ENCODE results near the gene KIAA0232.
A peak's percentile ranks its signal among the peaks of the same experiment; 100 is the strongest.

The KIAA0232 gene

DNA sequence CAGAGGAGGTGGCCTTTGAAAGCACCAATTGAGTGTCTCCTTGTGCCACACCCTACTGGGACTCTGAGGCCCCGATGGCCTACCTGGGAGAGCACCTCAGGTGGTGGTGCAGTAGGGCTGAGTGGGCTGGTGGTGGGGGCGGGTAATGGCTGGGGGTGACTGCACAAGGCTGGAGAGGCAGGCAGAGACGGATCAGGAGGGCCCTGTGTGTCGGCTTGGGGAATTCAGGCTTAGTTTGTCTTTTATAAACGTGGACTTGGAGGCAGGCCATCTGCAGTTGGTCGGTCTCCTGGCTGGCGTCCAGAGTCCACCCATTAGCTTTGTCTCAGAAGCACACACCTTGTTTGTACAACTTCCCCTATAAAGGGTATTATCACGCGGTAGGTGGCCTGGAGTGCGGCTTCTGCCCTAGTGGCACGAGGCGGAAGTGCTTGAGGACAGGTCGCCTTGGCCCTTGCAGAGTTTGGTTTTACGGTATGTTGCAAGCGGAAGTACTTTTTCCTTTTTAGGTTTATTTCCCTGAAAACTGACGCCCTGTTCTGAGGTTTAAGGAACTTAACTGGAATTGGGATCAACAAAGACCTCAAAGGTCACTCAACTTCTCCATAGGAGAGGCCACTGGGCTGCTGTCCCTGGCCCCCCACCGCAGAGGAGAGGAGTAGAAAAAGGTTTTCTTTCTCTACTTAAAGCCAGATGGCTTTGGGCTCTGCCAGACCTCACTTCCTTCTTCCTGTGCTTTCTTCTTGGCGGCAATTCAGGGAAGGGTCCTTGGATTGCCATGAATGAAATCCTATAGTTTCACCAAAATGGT is 135.1 kb downstream of the KIAA0232 start:
- DNase-seq (ENCODE audit: low read depth) = peak; percentile 82
- TF ChIP-seq, protein P1, sequence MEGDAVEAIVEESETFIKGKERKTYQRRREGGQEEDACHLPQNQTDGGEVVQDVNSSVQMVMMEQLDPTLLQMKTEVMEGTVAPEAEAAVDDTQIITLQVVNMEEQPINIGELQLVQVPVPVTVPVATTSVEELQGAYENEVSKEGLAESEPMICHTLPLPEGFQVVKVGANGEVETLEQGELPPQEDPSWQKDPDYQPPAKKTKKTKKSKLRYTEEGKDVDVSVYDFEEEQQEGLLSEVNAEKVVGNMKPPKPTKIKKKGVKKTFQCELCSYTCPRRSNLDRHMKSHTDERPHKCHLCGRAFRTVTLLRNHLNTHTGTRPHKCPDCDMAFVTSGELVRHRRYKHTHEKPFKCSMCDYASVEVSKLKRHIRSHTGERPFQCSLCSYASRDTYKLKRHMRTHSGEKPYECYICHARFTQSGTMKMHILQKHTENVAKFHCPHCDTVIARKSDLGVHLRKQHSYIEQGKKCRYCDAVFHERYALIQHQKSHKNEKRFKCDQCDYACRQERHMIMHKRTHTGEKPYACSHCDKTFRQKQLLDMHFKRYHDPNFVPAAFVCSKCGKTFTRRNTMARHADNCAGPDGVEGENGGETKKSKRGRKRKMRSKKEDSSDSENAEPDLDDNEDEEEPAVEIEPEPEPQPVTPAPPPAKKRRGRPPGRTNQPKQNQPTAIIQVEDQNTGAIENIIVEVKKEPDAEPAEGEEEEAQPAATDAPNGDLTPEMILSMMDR (IDR thresholded peaks at IDR 0.05; ENCODE audit: insufficient read depth, low read depth, low read length, missing control alignments) = peak; percentile 60
- no peak overlapping the region for H3K4me3 ChIP-seq (ENCODE audit: low read depth, low read length)

DNA sequence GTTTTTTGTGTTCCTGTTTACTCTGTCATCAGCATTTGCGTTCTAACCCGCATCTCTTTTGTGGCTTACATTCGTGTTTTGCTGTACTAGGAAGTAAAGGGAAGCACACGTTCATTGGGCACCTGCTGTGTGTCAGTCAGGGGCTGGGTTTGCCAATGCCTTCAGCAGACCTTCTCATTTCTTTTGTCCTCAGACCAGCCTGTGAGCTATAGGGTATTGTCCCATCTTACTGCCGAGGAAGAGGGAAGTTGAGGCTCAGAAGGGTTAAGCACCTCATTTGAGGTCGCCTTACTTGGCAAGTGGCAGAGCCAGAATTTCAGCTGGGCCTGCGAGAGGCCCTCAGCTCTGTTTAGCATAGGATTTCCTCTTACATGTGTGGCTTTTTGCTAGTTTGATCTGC is 135.8 kb downstream of the KIAA0232 start:
- TF ChIP-seq, protein P1 (IDR thresholded peaks at IDR 0.05; ENCODE audit: insufficient read depth, low read depth, low read length, missing control alignments) = no peak
- no peak for DNase-seq (ENCODE audit: low read depth)
- no peak overlapping the region for H3K4me3 ChIP-seq (ENCODE audit: low read depth, low read length)

DNA sequence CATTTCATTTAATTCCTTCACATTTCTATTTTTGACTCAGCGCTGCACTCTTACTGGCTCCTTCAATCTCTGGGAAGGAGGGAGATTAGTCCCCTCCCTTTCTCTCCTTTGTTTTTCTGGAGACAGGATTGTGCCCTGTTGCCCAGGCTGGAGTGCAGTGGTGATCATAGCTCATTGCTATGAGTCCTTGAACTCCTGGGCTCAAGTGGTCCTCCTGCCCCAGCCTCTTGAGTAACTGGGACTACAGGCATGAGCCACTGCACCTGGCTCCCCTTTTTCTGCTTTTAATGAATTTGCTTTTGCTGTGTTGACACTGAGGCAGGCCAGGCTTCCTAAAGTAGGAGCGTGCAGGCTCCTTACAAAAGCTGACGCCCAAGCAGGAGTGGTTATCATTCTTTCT is 137.6 kb downstream of the KIAA0232 start:
- TF ChIP-seq, protein P1 (IDR thresholded peaks at IDR 0.05; ENCODE audit: insufficient read depth, low read depth, low read length, missing control alignments) = no peak
- no peak for DNase-seq (ENCODE audit: low read depth)
- no peak overlapping the region for H3K4me3 ChIP-seq (ENCODE audit: low read depth, low read length)

DNA sequence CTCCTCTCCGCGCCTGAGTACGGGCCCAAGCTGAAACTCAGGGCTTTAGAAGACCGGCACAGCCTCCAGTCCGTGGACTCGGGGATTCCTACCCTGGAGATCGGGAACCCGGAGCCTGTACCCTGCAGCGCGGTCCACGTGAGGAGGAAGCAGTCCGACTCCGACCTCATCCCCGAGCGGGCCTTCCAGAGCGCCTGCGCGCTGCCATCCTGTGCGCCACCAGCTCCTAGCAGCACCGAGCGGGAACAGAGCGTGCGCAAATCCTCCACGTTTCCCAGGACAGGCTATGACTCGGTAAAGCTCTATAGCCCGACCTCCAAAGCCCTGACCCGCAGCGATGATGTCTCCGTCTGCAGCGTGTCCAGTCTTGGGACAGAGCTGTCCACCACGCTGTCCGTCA is 141.0 kb downstream of the KIAA0232 start:
- DNase-seq (ENCODE audit: low read depth) = no peak
- TF ChIP-seq, protein P1 (IDR thresholded peaks at IDR 0.05; ENCODE audit: insufficient read depth, low read depth, low read length, missing control alignments) = no peak
- H3K4me3 ChIP-seq (ENCODE audit: low read depth, low read length) = no peak overlapping the region

DNA sequence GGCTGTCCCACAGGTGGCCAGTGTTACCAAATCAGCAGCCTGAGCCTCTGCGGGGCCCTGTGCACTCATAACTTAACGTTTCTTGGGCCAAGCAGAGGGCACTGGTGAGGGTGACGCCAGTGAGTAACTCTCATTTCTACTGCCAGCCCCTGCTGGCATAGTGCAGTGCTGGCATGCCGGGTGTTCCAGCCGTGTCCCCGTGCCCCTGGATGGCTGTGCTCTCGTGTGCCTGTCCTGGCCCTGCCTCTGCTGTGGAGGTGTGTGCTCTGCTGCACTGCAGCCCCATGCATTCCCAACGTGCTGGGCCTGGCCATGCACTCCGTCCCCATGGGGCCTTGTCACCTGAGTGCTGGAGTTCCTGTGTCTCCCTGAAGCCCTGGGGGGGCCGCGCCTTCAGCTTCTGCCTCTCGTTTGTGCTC is 141.8 kb downstream of the KIAA0232 start:
- no peak overlapping the region for H3K4me3 ChIP-seq (ENCODE audit: low read depth, low read length)
- TF ChIP-seq, protein P1 (IDR thresholded peaks at IDR 0.05; ENCODE audit: insufficient read depth, low read depth, low read length, missing control alignments) = no peak
- no peak for DNase-seq (ENCODE audit: low read depth)

DNA sequence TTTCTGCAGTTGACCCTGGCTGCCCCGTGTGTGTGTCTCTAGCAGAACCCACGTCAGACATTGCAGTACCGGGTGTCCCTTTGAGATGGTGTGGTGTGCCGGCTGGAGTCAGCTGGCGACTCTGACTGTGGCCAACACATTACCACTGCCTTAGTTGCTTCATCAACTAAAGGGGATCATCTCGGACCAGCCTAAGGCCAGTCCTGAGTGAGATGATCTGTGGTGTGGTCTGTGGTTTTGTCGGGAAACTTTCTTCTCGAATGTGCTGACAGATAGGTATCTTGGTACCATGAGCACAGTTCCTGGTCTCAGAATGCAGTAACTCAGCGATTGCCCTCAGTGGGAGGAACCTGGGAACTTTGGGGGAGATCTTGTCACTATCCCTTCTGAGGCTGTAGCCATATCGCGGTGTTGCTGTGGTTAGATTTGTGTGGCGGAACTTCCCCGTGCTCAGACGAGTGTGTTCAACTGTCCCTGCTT is 142.9 kb downstream of the KIAA0232 start:
- DNase-seq (ENCODE audit: low read depth) = peak; percentile 37
- TF ChIP-seq, protein P1 (IDR thresholded peaks at IDR 0.05; ENCODE audit: insufficient read depth, low read depth, low read length, missing control alignments) = no peak
- H3K4me3 ChIP-seq (ENCODE audit: low read depth, low read length) = no peak overlapping the region
